ENCODE data around the gene EGFL7. TPM values are rescaled to one million over a fixed set of nuclear protein-coding genes. Genes with fewer than 3 reads are reported as not detected.

Gene EGFL7
- 3.2 and 3.5 TPM in 2 replicates for total RNA-seq

DNA sequence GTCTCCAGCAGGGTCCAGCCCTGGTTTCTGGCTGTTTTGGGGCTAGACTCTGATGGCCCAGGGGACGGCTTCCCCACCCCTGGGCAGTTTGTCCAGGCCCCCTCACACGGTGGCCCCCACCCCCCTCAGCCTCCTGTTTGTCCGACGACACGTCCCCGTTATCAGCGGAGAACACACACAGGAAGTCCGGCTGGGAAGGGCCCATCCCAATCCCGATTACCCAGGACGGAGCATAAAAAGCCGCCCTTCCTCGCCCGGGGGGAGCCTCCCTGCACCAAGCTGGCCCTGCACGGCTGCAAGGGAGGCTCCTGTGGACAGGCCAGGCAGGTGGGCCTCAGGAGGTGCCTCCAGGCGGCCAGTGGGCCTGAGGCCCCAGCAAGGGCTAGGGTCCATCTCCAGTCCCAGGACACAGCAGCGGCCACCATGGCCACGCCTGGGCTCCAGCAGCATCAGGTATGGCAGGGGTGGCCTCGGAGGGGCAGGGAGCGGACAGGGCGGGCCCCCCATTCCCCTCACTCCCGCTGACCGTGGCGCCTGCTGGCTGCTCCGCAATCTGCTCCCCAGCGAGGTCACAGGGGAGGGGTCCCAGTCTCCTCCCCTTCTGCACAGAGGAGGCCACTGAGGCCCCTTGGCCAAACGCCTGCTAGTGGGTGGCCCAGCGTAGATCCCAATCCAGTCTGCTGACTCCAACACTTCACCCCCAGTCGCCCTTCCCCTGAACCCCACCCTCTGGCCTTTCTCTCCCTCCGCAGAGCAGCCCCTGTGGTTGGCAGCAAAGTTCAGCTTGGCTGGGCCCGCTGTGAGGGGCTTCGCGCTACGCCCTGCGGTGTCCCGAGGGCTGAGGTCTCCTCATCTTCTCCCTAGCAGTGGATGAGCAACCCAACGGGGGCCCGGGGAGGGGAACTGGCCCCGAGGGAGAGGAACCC lies at the start of gene EGFL7:
TSS of gene EGFL7 (plus strand) at position 261 of the 926 bp plus-strand sequence. CDS start 5,367 bp downstream, outside the sequence.
- no peaks in the 10 kb centered on the region for H3K9me3 Mint-ChIP-seq
- no peak for DNase-seq
- intact Hi-C loops (cut with micrococcal nuclease) = no loop called here
- H3K27ac Mint-ChIP-seq = no peak within 1 kb of the TSS
- no peaks in the 10 kb centered on the region for H3K36me3 Mint-ChIP-seq (ENCODE audit: low read depth)
- peaks cover 32% of the 10 kb centered on the region for H3K27me3 Mint-ChIP-seq
- no peak within 1 kb of the TSS for H3K4me3 Mint-ChIP-seq
- peaks cover 6% of the 10 kb centered on the region for H3K4me1 Mint-ChIP-seq

DNA sequence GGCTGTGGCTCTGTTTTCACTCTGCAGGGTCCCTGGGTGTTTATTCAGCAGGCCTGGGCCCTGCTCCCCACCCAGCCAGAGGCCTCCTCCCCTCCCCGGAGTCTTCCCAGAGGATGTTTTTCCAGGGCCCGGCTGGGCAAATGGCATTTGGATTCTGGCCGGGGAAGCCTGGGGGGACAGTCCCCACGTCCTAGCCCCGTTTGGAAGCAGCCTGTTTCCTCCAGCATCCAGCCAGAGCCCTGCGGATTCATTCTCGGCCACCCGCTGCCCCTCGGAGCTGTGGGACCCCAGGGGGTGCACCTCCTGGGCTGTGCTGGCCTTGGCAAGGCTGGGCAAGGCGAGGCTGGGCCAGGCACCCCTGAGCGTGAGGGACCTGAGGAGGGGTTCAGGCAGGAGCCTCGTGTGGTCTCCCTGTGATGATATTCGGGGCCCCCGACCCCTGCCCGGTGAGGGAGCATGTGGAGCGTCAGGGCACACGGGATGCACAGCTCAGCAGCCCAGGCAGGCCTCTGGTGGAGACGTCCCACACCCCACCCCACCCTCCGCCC lies 48.8 kb upstream of the EGFL7 start:
- intact Hi-C loops (cut with micrococcal nuclease) = no loop called here
- Mint-ChIP-seq H3K4me1 (no peaks in the 10 kb centered on the region), H3K4me3 (no peak overlapping the region), H3K27me3 (no peaks in the 10 kb centered on the region), H3K9me3 (no peaks in the 10 kb centered on the region), H3K27ac (no peak overlapping the region), H3K36me3 (ENCODE audit: low read depth) (no peaks in the 10 kb centered on the region)
- DNase-seq = no peak

DNA sequence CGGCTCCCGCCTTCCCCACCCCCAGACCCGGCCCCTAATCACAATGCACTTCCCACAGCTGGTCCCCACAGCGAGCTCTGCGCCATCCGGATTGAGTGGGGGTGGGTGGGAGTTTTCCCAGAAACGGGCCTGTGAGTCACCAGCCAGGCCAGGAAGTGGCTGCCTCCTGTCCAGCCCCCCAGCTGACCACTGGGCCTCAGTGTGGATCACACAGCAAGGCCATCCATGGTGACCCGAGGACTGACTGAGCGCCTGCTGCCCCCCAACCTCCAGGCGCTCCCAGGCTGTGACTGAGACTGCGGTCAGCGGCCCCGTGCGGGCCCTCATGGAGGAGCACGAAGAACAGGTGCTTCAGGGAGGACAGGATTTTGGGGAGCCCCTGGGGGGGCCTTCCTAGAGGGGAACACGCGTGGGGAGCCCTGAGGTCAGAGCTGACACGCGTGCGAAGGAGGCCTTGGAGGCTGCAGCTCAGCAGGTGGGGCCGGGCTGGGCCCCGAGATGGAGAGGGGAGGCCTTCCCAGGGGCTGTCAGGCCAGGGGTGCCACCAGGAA lies 48.3 kb upstream of the EGFL7 start:
- Mint-ChIP-seq H3K9me3 (no peaks in the 10 kb centered on the region), H3K4me1 (no peaks in the 10 kb centered on the region), H3K4me3 (no peak overlapping the region), H3K27me3 (no peaks in the 10 kb centered on the region), H3K36me3 (ENCODE audit: low read depth) (no peaks in the 10 kb centered on the region), H3K27ac (no peak overlapping the region)
- DNase-seq = no peak
- intact Hi-C loops (cut with micrococcal nuclease) = no loop called here

DNA sequence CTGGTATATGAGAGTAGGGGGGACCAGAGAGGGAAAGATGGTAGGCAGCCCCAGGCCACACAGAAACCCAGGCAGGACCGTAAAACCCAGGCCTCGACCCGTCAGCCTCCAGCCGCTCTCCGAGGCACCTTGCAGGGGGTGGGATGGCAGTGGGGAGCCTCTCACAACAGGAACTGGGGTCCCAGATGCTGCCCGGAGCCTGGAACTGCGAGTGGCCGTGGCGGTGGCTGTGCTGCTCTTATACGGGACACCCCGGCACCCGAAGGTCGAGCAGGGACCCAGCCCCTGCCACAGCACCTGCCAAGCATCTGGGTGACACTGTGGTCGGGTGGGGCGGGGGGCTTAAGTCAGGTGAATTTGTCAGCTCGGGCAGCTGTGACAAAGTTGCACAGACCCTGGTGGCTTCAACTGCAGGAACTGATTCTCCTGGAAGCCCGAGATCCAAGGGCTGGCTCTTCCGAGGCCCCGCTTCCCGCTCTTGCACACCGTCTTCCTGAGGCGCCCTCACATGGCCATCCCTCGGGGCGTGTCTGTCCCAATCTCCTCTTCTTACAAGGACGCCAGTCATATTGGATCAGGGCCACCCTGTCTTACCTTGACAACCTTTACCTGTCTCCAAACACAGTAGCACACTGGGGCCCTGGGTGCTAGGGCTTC lies 47.6 kb upstream of the EGFL7 start:
- intact Hi-C loops (cut with micrococcal nuclease) = no loop called here

DNA sequence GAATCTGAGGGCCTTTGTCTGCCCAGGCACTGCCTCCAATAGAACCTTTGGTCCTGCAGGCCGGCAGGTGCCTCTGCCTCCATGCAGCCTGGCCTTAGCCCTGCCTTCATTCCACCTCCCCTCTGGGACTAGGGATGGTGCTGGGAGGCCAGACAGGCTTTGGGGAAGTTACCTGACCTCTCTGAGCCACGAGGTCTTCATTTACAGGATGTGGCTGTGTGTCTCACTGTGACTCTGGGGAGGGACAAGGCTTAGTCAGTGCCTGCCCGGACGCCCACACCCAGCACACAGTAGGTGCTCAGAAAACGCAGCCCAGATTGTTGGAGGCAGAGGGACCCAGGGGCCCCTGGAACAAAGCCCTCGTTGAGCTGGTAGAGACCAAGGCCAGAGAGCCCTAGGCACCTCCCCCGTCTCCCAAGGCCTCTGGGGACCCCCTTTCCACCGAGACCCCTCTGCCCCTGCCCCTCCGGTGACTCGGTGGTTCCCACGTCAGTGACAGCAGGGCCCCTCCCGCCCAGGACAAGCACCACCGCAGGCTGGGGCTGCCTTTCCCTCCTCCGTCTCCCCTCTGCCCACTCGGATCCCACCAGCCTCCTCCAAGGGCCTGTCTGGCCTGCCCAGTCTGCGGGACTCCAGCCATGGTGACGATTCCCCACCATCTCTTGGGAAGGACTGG lies 46.9 kb upstream of the EGFL7 start:
- H3K27me3 Mint-ChIP-seq = no peaks in the 10 kb centered on the region
- no peak overlapping the region for H3K4me3 Mint-ChIP-seq
- no peak overlapping the region for H3K27ac Mint-ChIP-seq

More for the DNA sequence above, 47.6 kb upstream of the EGFL7 start:
- no peak for DNase-seq
- no peak overlapping the region for H3K4me3 Mint-ChIP-seq
- H3K9me3 Mint-ChIP-seq = no peaks in the 10 kb centered on the region
- H3K36me3 Mint-ChIP-seq (ENCODE audit: low read depth) = no peaks in the 10 kb centered on the region
- no peak overlapping the region for H3K27ac Mint-ChIP-seq
- no peaks in the 10 kb centered on the region for H3K27me3 Mint-ChIP-seq
- no peaks in the 10 kb centered on the region for H3K4me1 Mint-ChIP-seq

DNA sequence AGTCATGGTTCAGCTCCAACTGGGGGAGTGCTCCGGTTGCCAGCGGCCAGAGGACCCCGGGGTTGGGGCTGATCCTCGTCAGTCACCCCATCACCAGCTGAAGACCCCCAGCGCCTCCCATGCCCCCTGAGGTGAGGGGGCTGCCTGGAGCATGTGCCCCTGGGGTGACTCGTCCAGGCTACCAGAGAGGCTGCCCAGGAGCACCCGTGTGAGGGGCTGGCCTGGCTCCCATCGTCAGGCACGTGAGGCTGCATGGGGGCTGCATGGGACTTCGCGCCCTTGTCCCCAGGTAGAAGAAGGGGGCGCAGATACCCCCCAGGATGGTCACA lies 46.4 kb upstream of the EGFL7 start:
- H3K4me3 Mint-ChIP-seq = no peak overlapping the region
- H3K4me1 Mint-ChIP-seq = no peaks in the 10 kb centered on the region
- no peak for DNase-seq
- no peaks in the 10 kb centered on the region for H3K9me3 Mint-ChIP-seq
- intact Hi-C loops (cut with micrococcal nuclease) = no loop called here
- no peak overlapping the region for H3K27ac Mint-ChIP-seq
- H3K36me3 Mint-ChIP-seq (ENCODE audit: low read depth) = no peaks in the 10 kb centered on the region
- no peaks in the 10 kb centered on the region for H3K27me3 Mint-ChIP-seq

More for the DNA sequence above, 46.9 kb upstream of the EGFL7 start:
- DNase-seq = no peak
- Mint-ChIP-seq H3K4me1 (no peaks in the 10 kb centered on the region), H3K36me3 (ENCODE audit: low read depth) (no peaks in the 10 kb centered on the region), H3K9me3 (no peaks in the 10 kb centered on the region)
- intact Hi-C loops (cut with micrococcal nuclease) = no loop called here

DNA sequence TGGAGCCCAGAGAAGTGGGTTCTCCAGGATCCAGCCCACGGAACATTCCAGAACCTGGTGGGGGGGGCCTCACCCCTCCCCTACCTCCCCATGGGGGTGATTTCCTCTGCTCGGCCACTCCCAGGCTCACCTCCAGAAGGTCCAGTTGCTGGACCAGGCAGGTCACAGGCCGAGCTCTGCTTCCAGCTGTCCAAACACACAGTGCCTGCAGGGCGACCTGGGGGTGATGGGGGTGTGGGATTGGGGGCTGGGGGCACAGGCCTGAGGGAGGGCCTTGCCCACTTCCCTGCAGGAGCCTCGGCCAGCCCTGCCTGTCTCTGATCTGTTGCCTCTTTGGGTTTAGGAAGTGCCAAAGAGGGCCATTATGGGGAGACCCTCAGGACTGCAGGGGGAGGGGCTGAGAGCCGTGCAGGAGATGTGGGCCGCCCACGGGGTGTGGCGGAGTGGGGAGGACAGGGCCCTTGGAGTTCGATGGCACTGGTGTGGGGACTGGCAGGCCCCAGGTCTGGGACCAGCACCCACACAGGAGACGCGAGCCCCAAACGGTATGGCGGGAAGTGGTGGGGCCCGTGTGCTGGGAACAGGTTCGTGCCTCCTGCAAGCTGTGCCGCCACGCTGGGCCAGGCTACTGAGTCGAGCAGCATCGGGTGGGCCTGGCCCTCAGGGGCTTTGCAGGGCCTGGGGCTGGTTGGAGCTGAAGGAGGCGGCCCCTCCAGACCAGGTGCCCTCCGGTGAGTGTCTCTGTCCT lies 45.6 kb upstream of the EGFL7 start:
- Mint-ChIP-seq H3K27ac (no peak overlapping the region), H3K36me3 (ENCODE audit: low read depth) (no peaks in the 10 kb centered on the region), H3K4me3 (no peak overlapping the region), H3K4me1 (no peaks in the 10 kb centered on the region), H3K9me3 (no peaks in the 10 kb centered on the region), H3K27me3 (no peaks in the 10 kb centered on the region)
- no peak for DNase-seq
- intact Hi-C loops (cut with micrococcal nuclease) = no loop called here

DNA sequence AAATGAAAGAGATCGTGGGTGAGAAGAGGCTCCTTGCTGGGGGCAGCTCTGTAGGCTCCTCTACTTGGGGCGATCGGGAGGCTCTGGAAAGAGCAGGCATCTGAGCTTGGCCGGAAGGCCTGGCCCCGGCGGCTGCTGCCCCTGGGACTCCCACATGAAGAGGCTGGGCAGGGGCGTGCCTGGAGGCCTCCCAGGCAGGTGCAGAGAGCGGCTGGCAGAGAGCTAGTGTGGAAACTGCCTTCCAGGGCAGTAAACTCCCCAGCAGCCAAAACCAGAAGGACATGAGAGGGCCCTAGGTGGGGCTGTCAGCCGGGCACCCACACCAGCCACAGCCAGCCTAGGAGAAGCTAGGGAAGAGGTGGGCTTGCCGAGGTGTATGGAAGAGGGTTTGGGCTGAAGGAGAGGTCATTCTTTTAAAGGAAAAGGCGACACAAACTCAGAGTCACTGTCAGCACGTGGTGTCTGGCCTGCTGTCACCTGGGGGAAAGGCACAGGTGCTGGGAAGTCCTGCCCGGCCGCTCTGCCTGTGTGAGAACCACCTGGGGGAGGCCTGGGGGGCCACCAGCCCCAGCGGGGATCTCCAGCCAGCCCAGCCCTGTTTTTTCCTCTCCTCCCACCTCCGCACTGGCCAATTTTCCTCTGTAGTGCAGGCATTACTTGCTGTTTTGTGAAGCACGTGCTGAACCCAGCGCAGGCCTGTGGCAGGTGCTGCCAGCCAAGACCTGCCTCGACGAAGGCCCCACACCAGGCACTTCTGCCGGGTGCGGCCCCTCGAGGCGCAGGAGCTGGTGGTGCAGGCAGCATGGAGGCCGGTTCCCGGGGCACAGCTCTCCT lies 44.8 kb upstream of the EGFL7 start:
- Mint-ChIP-seq H3K9me3 (no peaks in the 10 kb centered on the region), H3K4me3 (no peak overlapping the region), H3K27ac (no peak overlapping the region), H3K36me3 (ENCODE audit: low read depth) (no peaks in the 10 kb centered on the region), H3K27me3 (no peaks in the 10 kb centered on the region), H3K4me1 (no peaks in the 10 kb centered on the region)
- no peak for DNase-seq
- intact Hi-C loops (cut with micrococcal nuclease) = no loop called here

DNA sequence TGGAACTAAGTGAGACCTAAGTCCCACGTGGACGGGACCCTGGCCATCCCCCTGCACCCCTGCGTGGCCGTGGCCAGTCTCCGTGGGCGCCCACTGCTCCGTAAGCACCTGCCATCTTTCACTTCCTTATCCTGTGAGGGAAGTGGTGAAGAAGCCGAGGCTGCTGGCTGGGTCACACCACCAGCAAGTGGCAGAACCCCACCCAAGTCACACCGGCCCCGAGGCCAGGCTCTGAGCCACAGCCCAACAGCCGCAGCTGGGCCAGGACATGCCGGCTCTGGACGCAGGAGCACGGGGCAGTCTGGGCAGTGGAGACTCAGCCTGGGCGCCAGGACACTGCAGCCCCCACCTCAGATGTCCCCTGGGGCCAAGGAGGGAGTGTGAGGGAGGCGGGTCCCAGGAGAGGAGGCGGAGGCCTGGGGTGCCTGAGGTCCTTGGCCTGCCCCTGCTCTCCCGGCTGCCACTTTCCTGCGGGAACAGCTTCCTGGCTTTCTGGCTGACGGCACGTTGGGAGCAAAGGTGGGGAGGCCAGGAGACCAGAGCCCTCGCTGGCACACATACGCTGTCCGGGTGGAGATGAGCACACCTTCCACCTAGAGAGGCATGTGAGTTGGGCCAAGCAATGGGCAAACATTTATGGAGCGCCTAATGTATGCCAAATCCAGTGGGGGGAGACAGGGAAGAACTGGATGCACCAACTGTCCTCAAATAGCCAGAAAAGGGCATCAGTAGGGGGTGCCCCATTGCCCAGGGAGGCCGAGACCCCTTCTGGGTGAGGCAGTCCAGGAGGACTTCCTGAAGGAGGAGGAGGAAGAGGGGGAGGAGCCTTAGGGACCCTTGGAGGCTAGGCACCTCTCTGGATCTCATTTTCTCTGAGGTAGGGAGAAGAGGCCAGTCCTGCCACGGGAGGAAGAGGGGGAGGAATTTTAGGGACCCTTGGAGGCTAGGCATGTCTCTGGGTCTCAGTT lies 43.9 kb upstream of the EGFL7 start:
- Mint-ChIP-seq H3K27me3 (no peaks in the 10 kb centered on the region), H3K4me1 (no peaks in the 10 kb centered on the region), H3K9me3 (no peaks in the 10 kb centered on the region), H3K27ac (no peak overlapping the region), H3K4me3 (no peak overlapping the region), H3K36me3 (ENCODE audit: low read depth) (no peaks in the 10 kb centered on the region)
- intact Hi-C loops (cut with micrococcal nuclease) = no loop called here
- no peak for DNase-seq

DNA sequence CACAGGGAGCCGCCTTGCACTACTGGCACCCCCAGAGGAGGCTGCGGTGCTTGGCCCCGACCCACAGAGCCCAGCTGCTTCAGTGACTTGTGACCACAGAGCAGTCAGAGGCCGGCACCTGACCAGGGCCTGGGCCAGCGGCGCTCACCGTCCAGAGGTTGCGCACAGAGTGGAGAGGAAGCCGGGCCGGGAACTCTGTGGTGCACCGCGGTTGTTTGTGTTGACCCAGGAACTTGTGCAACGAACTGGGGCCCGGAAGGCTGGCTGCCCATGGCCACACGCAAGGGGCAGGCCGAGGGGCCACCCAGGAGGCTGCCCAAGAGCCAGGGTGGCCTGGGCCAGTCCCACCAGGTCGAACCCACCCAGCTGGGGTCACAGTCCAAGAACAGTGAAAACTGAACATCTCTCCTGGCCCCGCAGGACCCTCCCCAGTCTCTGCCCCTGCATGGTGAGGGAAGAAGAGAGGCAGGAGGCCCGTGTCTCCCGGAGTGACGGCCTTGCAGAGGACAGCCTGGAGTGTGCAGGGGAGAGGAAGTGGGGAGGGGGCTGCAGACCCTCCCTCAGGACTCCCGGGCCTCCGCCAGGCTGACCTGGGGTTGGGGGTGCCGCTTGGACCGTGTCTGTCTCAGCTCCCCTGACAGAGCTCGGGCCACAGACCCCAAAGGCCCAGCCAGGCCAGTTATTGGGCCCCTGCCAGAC lies 42.8 kb upstream of the EGFL7 start:
- Mint-ChIP-seq H3K27ac (no peak overlapping the region), H3K27me3 (no peaks in the 10 kb centered on the region), H3K9me3 (no peaks in the 10 kb centered on the region), H3K36me3 (ENCODE audit: low read depth) (no peaks in the 10 kb centered on the region), H3K4me3 (no peak overlapping the region), H3K4me1 (no peaks in the 10 kb centered on the region)
- DNase-seq = no peak
- intact Hi-C loops (cut with micrococcal nuclease) = no loop called here

DNA sequence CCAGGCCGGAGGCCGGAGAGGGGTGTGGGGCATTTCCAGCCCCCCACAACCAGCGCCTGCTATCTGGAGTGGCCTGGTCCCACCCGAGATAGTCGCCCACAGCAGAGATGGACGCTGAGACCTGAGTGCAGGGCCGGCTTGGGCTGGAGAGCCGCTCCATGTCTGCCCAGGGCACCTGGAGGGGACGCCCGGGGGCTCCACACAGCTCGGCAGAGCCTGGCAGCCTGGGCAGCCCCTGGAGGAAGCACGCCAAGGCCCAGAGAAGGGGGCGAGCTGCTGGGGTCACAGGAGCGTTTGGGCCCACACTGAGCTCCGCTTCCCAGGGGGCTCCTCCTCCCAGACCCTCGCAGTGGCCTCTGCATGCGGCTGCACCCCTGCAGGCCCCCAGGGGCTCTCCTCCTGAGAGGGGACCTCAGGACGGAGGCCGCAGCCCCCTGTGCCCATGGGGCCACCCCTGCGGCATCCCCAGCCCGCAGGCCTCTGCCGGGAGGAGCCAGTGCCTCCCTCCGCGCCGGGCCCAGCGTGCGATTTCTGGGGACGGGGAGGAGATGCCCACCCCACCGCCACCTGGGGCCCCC lies 42.2 kb upstream of the EGFL7 start:
- Mint-ChIP-seq H3K36me3 (ENCODE audit: low read depth) (no peaks in the 10 kb centered on the region), H3K4me3 (no peak overlapping the region), H3K4me1 (no peaks in the 10 kb centered on the region), H3K27ac (no peak overlapping the region), H3K9me3 (no peaks in the 10 kb centered on the region), H3K27me3 (no peaks in the 10 kb centered on the region)
- DNase-seq = no peak
- intact Hi-C loops (cut with micrococcal nuclease) = no loop called here
